Left lung (tissue), 10 donors: ENCODE data around the gene MDM2. TPM values are rescaled to one million over a fixed set of nuclear protein-coding genes. Genes with fewer than 3 reads are reported as not detected.

ENCODE experiments used
- ATAC-seq: fragments of 200-7000 bp; cut with Tn5 transposase; one replicate; pipeline ENCODE4 v1.9.1; 2020; ENCODE audit warnings: moderate library complexity
- DNase-seq, 4 donors: peaks; one replicate each; pipeline ENCODE4 v3.0.0-alpha.2; 2013 to 2020
- H3K27ac ChIP-seq, 2 donors: fragments of 200-600 bp; sonication (generic) in 1 of 2; one replicate each; pipeline versions ENCODE4 v1.5.0 to v1.8.0; 2020 to 2021
- H3K27me3 ChIP-seq, 2 donors: fragments of 200-600 bp; sonication (generic) in 1 of 2; one replicate each; pipeline versions ENCODE4 v1.5.0 to v1.8.0; 2020 to 2021
- H3K36me3 ChIP-seq, 2 donors: fragments of 200-600 bp; sonication (generic) in 1 of 2; one replicate each; pipeline versions ENCODE4 v1.5.0 to v1.8.0; 2020 to 2021
- H3K4me1 ChIP-seq, 2 donors: fragments of 200-600 bp; one replicate each; pipeline ENCODE4 v1.8.0; 2021
- H3K4me3 ChIP-seq, 2 donors: fragments of 200-600 bp; sonication (generic) in 1 of 2; one replicate each; pipeline versions ENCODE4 v1.5.0 to v1.8.0; 2020 to 2021; ENCODE audit warnings: mild to moderate bottlenecking in 1 of 2
- H3K9me3 ChIP-seq, 2 donors: fragments of 200-600 bp; sonication (generic) in 1 of 2; one replicate each; pipeline versions ENCODE4 v1.5.0 to v1.8.0; 2020 to 2021
- intact Hi-C, 2 donors: fragments of 100-400 bp; cut with DNase I; formaldehyde crosslinking; loops; one replicate each; pipeline versions ENCODE4 v1.11.2 to v1.14.2; 2022
- polyA plus RNA-seq, 6 donors: library from polyadenylated mRNA; unstranded; fragments of 120-200 nt; gene quantifications; one replicate each; pipeline ENCODE4 v1.2.1, GENCODE V29; 2013; ENCODE audit not compliant: insufficient read length in 6 of 6
- total RNA-seq, 2 donors: library from RNA; stranded (reverse); fragmentation: NEBNext Ultra II Directional; extraction: Animal tissue kit (Norgen Biotek cat#: 25700); gene quantifications; one replicate each; pipeline ENCODE4 v1.2.1, GENCODE V29; 2021
- TF ChIP-seq, protein P1 (sequence below), 2 donors: fragments of 200-600 bp; sonication (generic) in 1 of 2; IDR thresholded peaks; one replicate each; pipeline versions ENCODE4 v1.5.0 to v1.8.0; 2021; ENCODE audit warnings: antibody characterized with exemption in 2 of 2
- donor health status: DM: no; HTN: yes; CAD: no.
- donor health status: DM: no; HTN: no; CAD: no.

Gene MDM2
- total and polyA plus RNA-seq, 8 donors: 89.3 to 174 (median 120) TPM

DNA sequence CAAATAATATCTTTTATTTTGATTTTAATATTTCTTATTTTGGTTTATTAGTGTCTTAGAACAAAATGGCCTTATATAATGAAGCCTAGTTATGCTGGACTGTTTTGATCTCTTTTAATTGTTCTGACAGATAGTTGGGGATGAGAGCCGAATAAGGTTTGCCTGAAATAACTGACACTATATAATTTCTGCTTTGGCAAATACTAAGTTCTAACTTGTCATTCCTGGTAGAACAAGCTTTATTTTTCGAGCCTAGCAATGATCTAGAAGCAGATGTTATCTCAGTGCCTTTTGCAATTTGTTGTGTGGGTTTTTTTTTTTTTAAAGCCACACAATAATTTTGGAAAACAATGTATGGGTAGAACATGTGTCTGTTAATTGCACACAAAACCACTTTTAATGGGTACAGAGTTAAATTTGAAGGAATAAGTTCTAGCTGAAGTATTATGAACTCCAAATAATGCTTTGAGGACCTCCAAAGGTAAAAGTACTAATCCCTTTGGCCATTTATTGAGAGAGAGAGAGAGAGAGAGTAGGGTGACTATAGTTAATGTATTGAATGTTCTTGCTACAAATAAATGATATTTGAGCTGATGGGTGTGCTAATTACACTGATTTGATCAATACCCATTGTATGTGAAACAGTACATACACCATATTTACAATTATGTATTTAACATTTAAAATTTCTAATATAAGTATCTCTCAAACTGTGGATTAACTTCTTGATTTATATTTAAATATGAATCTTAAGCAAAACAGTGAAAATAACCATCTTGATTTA lies 35.0 kb downstream of the MDM2 start:
- Histone ChIP-seq H3K27ac (no peak overlapping the region), H3K36me3 (peaks cover 0 to 71% of the 10 kb centered on the region in 2 donors), H3K4me3 (no peak overlapping the region), H3K27me3 (no peaks in the 10 kb centered on the region), H3K4me1 (peaks cover 0 to 4% of the 10 kb centered on the region in 2 donors), H3K9me3 (no peaks in the 10 kb centered on the region)
- TF ChIP-seq, protein P1, sequence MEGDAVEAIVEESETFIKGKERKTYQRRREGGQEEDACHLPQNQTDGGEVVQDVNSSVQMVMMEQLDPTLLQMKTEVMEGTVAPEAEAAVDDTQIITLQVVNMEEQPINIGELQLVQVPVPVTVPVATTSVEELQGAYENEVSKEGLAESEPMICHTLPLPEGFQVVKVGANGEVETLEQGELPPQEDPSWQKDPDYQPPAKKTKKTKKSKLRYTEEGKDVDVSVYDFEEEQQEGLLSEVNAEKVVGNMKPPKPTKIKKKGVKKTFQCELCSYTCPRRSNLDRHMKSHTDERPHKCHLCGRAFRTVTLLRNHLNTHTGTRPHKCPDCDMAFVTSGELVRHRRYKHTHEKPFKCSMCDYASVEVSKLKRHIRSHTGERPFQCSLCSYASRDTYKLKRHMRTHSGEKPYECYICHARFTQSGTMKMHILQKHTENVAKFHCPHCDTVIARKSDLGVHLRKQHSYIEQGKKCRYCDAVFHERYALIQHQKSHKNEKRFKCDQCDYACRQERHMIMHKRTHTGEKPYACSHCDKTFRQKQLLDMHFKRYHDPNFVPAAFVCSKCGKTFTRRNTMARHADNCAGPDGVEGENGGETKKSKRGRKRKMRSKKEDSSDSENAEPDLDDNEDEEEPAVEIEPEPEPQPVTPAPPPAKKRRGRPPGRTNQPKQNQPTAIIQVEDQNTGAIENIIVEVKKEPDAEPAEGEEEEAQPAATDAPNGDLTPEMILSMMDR (IDR thresholded peaks at IDR 0.05): no peak
- no peak for ATAC-seq
- intact Hi-C loops: no loop called here
- no peak for DNase-seq

- peaks cover 0 to 4% of the 10 kb centered on the region in 2 donors for H3K4me1 ChIP-seq
- no peak overlapping the region for H3K27ac ChIP-seq
- ATAC-seq (peak; percentile 70), DNase-seq (no peak)
- TF ChIP-seq, protein P1 (IDR thresholded peaks at IDR 0.05): no peak
- H3K9me3 ChIP-seq: no peaks in the 10 kb centered on the region
- intact Hi-C loops: no loop called here
- peaks cover 0 to 58% of the 10 kb centered on the region in 2 donors for H3K36me3 ChIP-seq
- no peaks in the 10 kb centered on the region for H3K27me3 ChIP-seq
- H3K4me3 ChIP-seq: no peak overlapping the region
These were observed 36.4 kb downstream of the MDM2 start for GRCh38 chr12:68844318-68844745.

DNA sequence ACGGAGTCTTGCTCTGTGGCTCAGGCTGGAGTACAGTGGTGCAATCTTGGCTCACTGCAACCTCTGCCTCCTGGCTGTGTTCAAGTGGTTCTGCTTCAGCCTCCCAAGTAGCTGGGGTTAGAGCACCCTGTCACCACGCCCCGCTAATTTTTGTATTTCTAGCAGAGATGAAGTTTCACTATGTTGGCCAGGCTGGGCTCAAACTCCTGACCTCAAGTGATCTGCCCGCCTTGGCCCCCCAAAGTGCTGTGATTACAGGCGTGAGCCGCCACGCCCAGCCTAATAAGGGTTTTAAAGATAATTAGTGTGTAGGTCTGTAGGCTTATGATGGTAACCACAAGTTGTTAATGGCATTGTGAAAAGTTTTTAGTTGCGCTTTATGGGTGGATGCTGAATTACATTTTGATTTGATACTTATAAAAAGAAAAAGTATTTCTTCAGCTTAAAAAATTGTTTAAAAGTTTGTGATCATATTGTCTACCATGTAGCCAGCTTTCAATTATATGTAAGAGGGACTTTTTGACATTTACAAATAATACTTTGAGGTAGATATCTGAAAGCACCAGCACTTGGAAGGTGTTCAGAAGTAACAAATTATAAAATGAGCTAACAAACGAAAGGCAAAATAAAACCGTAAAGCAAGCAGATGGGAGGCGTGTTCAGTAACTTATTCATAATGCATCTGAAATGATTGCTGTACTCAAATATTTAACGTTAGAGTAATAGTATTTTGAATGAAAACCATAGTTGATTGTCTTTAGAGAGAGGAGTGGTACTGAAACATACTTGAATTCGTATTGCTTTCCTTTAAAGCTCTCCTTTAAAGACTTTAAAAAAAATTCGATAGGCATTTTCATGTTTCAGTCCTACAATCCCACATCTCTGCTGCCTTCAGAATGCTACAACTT lies 37.1 kb downstream of the MDM2 start:
- intact Hi-C loops: no loop called here
- no peaks in the 10 kb centered on the region for H3K9me3 ChIP-seq
- no peak overlapping the region for H3K27ac ChIP-seq
- no peak overlapping the region for H3K4me3 ChIP-seq
- peaks cover 0 to 4% of the 10 kb centered on the region in 2 donors for H3K4me1 ChIP-seq
- TF ChIP-seq, protein P1 (IDR thresholded peaks at IDR 0.05): no peak
- ATAC-seq: peak; percentile 82
- H3K36me3 ChIP-seq: peaks cover 0 to 50% of the 10 kb centered on the region in 2 donors
- no peak for DNase-seq
- H3K27me3 ChIP-seq: no peaks in the 10 kb centered on the region

DNA sequence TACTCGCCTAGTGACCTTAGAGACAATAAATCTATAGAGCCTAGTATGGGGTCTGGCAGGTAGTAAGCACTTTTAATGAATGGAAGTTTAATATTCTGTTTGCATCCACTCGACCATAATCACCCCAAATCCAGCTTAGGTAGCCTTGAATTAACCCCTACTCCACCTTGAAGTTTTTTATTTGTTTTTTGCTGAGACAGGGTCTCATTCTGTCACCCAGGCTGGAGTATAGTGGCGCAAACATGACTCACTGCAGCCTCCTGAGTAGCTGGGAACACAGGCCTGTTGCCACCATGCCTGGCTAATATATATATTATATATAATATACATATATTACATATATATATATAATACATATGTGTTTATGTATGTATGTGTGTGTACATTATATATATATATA lies 38.8 kb downstream of the MDM2 start:
- no peaks in the 10 kb centered on the region for H3K27me3 ChIP-seq
- ATAC-seq (no peak), DNase-seq (no peak)
- H3K27ac ChIP-seq: no peak overlapping the region
- peaks cover 0 to 4% of the 10 kb centered on the region in 2 donors for H3K4me1 ChIP-seq
- peaks cover 0 to 33% of the 10 kb centered on the region in 2 donors for H3K36me3 ChIP-seq
- H3K9me3 ChIP-seq: no peaks in the 10 kb centered on the region
- TF ChIP-seq, protein P1 (IDR thresholded peaks at IDR 0.05): no peak
- intact Hi-C loops: no loop called here
- no peak overlapping the region for H3K4me3 ChIP-seq

- H3K9me3 ChIP-seq: no peaks in the 10 kb centered on the region
- ATAC-seq (no peak), DNase-seq (no peak)
- intact Hi-C loops: no loop called here
- no peaks in the 10 kb centered on the region for H3K4me1 ChIP-seq
- no peaks in the 10 kb centered on the region for H3K27me3 ChIP-seq
- H3K27ac ChIP-seq: no peak overlapping the region
- peaks cover 0 to 12% of the 10 kb centered on the region in 2 donors for H3K36me3 ChIP-seq
- TF ChIP-seq, protein P1 (IDR thresholded peaks at IDR 0.05): no peak
- no peak overlapping the region for H3K4me3 ChIP-seq
These were observed 42.4 kb downstream of the MDM2 start for GRCh38 chr12:68850390-68850789.
